Esophagus squamous epithelium (tissue), 5 donors: Measurements from ENCODE around the gene STARD7. TPM values are rescaled to one million over a fixed set of nuclear protein-coding genes. Genes with fewer than 3 reads are reported as not detected.

Source experiments
- DNase-seq: peaks from one replicate; lab custom pipeline; 2025; lab: John Stamatoyannopoulos, UW
- H3K27ac ChIP-seq, 4 donors: fragments of 200-600 bp; sonication (generic); one replicate each; pipeline ENCODE4 v1.5.1; 2016 to 2019; ENCODE audit warnings: mild to moderate bottlenecking in 1 of 4
- H3K27me3 ChIP-seq, 4 donors: fragments of 200-600 bp; sonication (generic); 1 replicate in 3 of 4; 2 replicates in 1 of 4; pipeline versions ENCODE4 v1.5.1 to v1.6.0; 2017 to 2021; ENCODE audit warnings: antibody characterized with exemption in 1 of 4
- H3K36me3 ChIP-seq, 3 donors: fragments of 200-600 bp; sonication (generic); one replicate each; pipeline ENCODE4 v1.5.1; 2016 to 2019
- H3K4me1 ChIP-seq, 3 donors: fragments of 200-600 bp; sonication (generic); one replicate each; pipeline ENCODE4 v1.5.1; 2017 to 2019
- H3K4me3 ChIP-seq, 4 donors: fragments of 200-600 bp; sonication (generic); 1 replicate in 3 of 4; 2 replicates in 1 of 4; pipeline ENCODE4 v1.5.1; 2016 to 2019; ENCODE audit warnings: mild to moderate bottlenecking in 2 of 4, moderate library complexity in 1 of 4
- H3K9me3 ChIP-seq, 3 donors: fragments of 200-600 bp; sonication (generic); one replicate each; pipeline ENCODE4 v1.5.1; 2016 to 2019
- POLR2A ChIP-seq, 4 donors: fragments of 450-650 bp; IDR thresholded peaks; one replicate each; pipeline ENCODE4 v1.6.1; 2017; ENCODE audit warnings: antibody characterized with exemption in 4 of 4, mild to moderate bottlenecking in 4 of 4, moderate library complexity in 3 of 4
- WGBS, 2 donors: methylation state at CpG; one replicate each; pipeline ENCODE4 v1.1.5; 2018; 5-methylcytosine and 5-hydroxymethylcytosine counted together
- intact Hi-C: fragments of 100-400 bp; cut with DNase I; formaldehyde crosslinking; loops from one replicate; pipeline ENCODE4 v1.15.0; 2022
- total RNA-seq, 4 donors: library from RNA; depleted of rRNA; stranded (reverse); fragments of >200 nt; gene quantifications; one replicate each; pipeline ENCODE4 v1.1.0, GENCODE V29; 2016
- TF ChIP-seq, protein P1 (sequence below), 6 experiments: fragments of 450-650 bp in 4 of 6; fragments of 200-600 bp in 2 of 6; sonication (generic) in 2 of 6; IDR thresholded peaks; one replicate each; pipeline ENCODE4 v1.5.1; 2016 to 2019; ENCODE audit warnings: antibody characterized with exemption in 6 of 6, mild to moderate bottlenecking in 4 of 6, moderate library complexity in 4 of 6
- donor health status: DM: yes; HTN: yes; CAD: no.

The STARD7 gene
- total RNA-seq, 4 donors from 2014 or later = 84.2 to 137 (median 111) TPM

DNA sequence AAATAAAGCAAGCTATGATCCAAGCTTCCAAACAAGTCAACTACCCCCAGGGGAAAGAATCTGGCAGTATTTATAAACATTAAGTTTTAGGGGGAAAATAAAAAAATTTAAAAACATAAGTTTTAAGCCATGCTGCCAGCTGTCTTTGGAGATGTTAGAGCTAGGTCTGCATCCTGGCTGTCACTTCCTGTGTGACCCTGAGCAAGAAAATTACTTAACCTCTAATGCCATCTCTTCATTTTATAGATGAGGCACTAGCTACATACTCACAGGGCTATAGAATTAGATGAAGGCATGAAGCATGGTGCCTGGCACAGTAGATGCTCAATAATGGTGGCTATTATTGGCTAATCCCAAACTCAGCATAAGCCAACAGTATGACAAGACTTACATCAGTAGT is 28.1 kb downstream of the STARD7 start:
- Histone ChIP-seq H3K9me3 (no peaks in the 10 kb centered on the region), H3K27ac (no peak overlapping the region), H3K4me1 (no peaks in the 10 kb centered on the region), H3K27me3 (no peaks in the 10 kb centered on the region), H3K4me3 (no peak overlapping the region), H3K36me3 (peaks cover 0 to 24% (median 13%) of the 10 kb centered on the region in 3 donors)
- no peak for DNase-seq
- TF ChIP-seq, protein P1, sequence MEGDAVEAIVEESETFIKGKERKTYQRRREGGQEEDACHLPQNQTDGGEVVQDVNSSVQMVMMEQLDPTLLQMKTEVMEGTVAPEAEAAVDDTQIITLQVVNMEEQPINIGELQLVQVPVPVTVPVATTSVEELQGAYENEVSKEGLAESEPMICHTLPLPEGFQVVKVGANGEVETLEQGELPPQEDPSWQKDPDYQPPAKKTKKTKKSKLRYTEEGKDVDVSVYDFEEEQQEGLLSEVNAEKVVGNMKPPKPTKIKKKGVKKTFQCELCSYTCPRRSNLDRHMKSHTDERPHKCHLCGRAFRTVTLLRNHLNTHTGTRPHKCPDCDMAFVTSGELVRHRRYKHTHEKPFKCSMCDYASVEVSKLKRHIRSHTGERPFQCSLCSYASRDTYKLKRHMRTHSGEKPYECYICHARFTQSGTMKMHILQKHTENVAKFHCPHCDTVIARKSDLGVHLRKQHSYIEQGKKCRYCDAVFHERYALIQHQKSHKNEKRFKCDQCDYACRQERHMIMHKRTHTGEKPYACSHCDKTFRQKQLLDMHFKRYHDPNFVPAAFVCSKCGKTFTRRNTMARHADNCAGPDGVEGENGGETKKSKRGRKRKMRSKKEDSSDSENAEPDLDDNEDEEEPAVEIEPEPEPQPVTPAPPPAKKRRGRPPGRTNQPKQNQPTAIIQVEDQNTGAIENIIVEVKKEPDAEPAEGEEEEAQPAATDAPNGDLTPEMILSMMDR (IDR thresholded peaks at IDR 0.05) = no peak
- TF ChIP-seq POLR2A (IDR thresholded peaks at IDR 0.05) = no peak
- intact Hi-C loops = no loop called here

DNA sequence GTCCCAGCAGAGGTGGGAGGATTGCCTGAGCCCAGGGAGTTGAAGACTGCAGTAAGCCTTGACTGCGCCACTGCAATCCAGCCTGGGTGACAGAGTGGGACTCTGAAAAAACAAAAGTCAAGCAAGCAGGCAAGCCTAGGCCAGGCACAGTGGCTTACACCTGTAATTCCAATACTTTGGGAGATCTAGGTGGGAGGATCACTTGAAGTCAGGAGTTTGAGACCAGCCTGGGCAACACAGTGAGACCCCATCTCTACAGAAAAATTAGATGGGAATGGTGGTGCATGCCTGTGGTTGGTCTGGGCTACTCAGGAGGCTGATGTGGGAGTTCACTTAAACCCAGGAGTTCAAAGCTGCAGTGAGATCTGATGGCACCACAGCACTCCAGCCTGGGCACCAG is 28.6 kb downstream of the STARD7 start:
- Histone ChIP-seq H3K9me3 (no peaks in the 10 kb centered on the region), H3K4me3 (no peak overlapping the region), H3K36me3 (peaks cover 0 to 19% (median 8%) of the 10 kb centered on the region in 3 donors), H3K4me1 (no peaks in the 10 kb centered on the region), H3K27me3 (no peaks in the 10 kb centered on the region), H3K27ac (no peak overlapping the region)
- intact Hi-C loops = no loop called here
- TF ChIP-seq, protein P1 (IDR thresholded peaks at IDR 0.05) = no peak
- no peak for TF ChIP-seq POLR2A (IDR thresholded peaks at IDR 0.05)
- WGBS, 2 donors = 100% methylated on average over 1 of the region's 1 CpG
- no peak for DNase-seq

DNA sequence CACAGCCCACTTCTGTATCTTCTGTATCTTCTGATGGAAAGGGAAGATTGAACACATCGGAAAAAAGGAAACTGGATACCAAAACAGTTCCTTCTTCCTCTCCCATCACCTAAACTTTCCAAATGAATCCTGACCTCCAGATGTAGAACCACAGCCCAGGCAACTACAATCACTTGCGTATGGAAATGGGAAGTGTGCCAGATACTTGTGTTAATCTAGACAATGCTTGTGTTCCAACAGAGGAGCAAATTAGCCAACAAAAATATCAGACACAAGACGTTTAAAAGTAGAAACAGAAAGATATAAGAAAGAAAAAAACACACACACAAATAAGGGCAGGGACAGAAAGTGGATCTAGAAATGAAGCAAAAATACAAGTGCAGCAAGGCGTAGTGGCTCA is 32.0 kb downstream of the STARD7 start:
- H3K27me3 ChIP-seq = no peaks in the 10 kb centered on the region
- no peaks in the 10 kb centered on the region for H3K9me3 ChIP-seq
- H3K36me3 ChIP-seq = no peaks in the 10 kb centered on the region
- TF ChIP-seq, protein P1 (IDR thresholded peaks at IDR 0.05) = no peak
- no peak for TF ChIP-seq POLR2A (IDR thresholded peaks at IDR 0.05)
- no peak overlapping the region for H3K4me3 ChIP-seq
- 51 to 52% methylated on average over 4 of the region's 4 CpGs for WGBS, 2 donors
- no peak overlapping the region for H3K27ac ChIP-seq
- no peak for DNase-seq
- intact Hi-C loops = no loop called here
- no peaks in the 10 kb centered on the region for H3K4me1 ChIP-seq

DNA sequence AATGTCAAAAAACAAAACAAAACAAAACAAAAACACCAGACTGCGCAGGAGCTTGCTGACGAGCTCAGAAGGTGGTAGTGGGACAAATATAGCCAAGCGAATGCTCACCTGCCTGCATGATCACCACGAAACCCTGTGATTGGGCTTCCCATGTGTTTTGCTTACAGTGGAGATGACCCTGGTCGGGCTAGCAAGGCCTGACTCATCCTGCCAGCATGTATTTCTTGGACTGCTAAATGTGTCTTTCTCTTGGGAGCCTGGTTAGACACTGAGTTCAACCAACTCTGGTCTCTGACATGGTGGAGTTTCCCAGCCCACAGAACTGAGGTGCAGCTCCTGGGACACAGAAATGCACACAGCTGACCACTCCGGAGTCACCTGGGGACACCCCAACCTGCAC is 32.7 kb downstream of the STARD7 start:
- H3K36me3 ChIP-seq = no peaks in the 10 kb centered on the region
- no peaks in the 10 kb centered on the region for H3K4me1 ChIP-seq
- TF ChIP-seq, protein P1 (IDR thresholded peaks at IDR 0.05) = no peak
- TF ChIP-seq POLR2A (IDR thresholded peaks at IDR 0.05) = no peak
- H3K27me3 ChIP-seq = no peaks in the 10 kb centered on the region
- H3K4me3 ChIP-seq = no peak overlapping the region
- 68 to 73% methylated on average over 6 of the region's 6 CpGs for WGBS, 2 donors
- no peak for DNase-seq
- H3K9me3 ChIP-seq = no peaks in the 10 kb centered on the region
- intact Hi-C loops = no loop called here
- H3K27ac ChIP-seq = no peak overlapping the region

DNA sequence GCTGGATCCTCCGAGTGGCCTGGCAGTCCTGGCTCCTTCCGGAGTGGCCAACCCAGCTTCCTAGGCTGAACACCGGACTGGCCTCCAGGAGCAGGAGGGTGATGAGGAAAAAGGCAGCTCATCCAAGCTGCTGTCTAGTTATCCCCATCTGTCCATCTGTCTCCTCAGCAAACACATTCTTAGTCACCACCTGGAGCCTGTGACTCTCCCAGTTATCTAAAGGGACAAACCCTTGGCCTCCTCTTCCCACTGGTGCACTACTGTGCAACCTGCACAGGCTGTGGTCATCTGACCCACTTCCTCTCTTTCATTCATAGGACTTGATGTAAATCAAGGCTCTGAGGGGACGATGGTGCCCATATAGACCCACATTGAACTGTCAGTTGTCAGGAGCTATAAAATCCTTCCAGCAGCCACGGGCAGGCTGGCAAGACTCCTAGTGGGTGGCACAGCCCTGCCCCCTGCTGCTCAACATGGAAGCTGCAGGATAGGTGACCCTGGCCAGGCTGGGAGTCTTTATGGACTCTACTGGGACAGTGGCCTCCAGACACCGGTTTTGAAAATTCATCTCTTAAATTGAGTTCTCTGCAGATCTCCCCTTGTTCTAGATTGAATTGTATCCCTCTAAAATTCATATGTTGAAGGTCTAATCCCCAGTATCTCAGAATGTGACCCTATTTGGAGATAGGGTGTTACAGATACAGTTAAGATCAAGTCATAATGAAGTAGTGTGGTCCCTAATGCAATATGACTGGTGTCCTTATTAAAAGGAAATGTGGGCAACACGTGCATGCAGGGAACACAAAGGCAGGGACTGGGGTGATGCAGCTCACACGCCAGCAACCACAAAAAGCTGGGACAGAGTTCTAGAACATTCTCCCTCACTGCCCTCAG is 34.1 kb downstream of the STARD7 start:
- WGBS, 2 donors = 48 to 52% methylated on average over 6 to 7 of the region's 8 CpGs
- H3K36me3 ChIP-seq = no peaks in the 10 kb centered on the region
- TF ChIP-seq, protein P1 (IDR thresholded peaks at IDR 0.05) = peak; percentile 85 to 93 (median 90)
- no peak for TF ChIP-seq POLR2A (IDR thresholded peaks at IDR 0.05)
- no peak for DNase-seq
- H3K27me3 ChIP-seq = no peaks in the 10 kb centered on the region
- H3K4me1 ChIP-seq = no peaks in the 10 kb centered on the region
- H3K4me3 ChIP-seq = no peak overlapping the region
- no peak overlapping the region for H3K27ac ChIP-seq
- intact Hi-C loops = no loop called here
- peaks cover 0 to 5% (median 0%) of the 10 kb centered on the region in 3 donors for H3K9me3 ChIP-seq
